HepG2 (cell line): Measurements from ENCODE around the gene GSC2. TPM values are rescaled to one million over a fixed set of nuclear protein-coding genes. Genes with fewer than 3 reads are reported as not detected.

ENCODE experiments used
- ATF4 ChIP-seq, 2 experiments: fragments of 450-650 bp in 1 of 2; sonication (generic) in 1 of 2; formaldehyde crosslinking; IDR thresholded peaks; 2 replicates each; pipeline versions ENCODE4 v1.5.0 to v1.8.0; 2020 to 2022; ENCODE audit warnings: mild to moderate bottlenecking in 1 of 2, missing genetic modification reagents in 1 of 2
- DBP ChIP-seq: sonication (generic); formaldehyde crosslinking; IDR thresholded peaks from 2 replicates; pipeline ENCODE4 v1.4.0; 2020; ENCODE audit warnings: missing genetic modification reagents; ENCODE audit errors: not compliant biosample characterization
- HHEX ChIP-seq: IDR thresholded peaks from 2 replicates; pipeline ENCODE4 v1.6.1; 2016; ENCODE audit warnings: control low read depth
- HMGA1 ChIP-seq: sonication (generic); formaldehyde crosslinking; conservative IDR thresholded peaks from 2 replicates; pipeline ENCODE4 v1.4.0; 2020; ENCODE audit warnings: missing genetic modification reagents
- MAFF ChIP-seq: IDR thresholded peaks from 2 replicates; pipeline ENCODE4 v1.6.1; 2011; ENCODE audit warnings: low read depth, low read length, improper control_type of control experiment
- MATR3 ChIP-seq: sonication (generic); formaldehyde crosslinking; IDR thresholded peaks from 2 replicates; pipeline ENCODE4 v1.4.0; 2020; ENCODE audit warnings: missing genetic modification reagents
- NFATC3 ChIP-seq: sonication (generic); formaldehyde crosslinking; IDR thresholded peaks from 2 replicates; pipeline ENCODE4 v1.5.1; 2020; ENCODE audit warnings: mild to moderate bottlenecking, missing genetic modification reagents
- NR1H2 ChIP-seq: sonication (generic); formaldehyde crosslinking; IDR thresholded peaks from 2 replicates; pipeline ENCODE4 v1.8.1; 2022; ENCODE audit warnings: low read depth, missing genetic modification reagents, borderline replicate concordance
- RARA ChIP-seq: IDR thresholded peaks from 2 replicates; pipeline ENCODE4 v1.6.1; 2016; ENCODE audit warnings: missing genetic modification reagents, missing compliant biosample characterization
- ZBTB10 ChIP-seq: sonication (generic); formaldehyde crosslinking; IDR thresholded peaks from 2 replicates; pipeline ENCODE4 v1.4.0; 2020; ENCODE audit warnings: missing genetic modification reagents, borderline replicate concordance
- ZBTB39 ChIP-seq: sonication (generic); formaldehyde crosslinking; IDR thresholded peaks from 2 replicates; pipeline ENCODE4 v1.5.0; 2020; ENCODE audit warnings: missing genetic modification reagents
- ZFP36 ChIP-seq: fragments of 150-350 bp; IDR thresholded peaks from 2 replicates; pipeline ENCODE4 v1.6.1; 2018; ENCODE audit warnings: borderline replicate concordance, low read length, low read depth; ENCODE audit not compliant: partially characterized antibody
- ZNF124 ChIP-seq: sonication (generic); formaldehyde crosslinking; IDR thresholded peaks from 2 replicates; pipeline ENCODE4 v1.4.0; 2020; ENCODE audit warnings: missing genetic modification reagents
- ZNF253 ChIP-seq: sonication (generic); formaldehyde crosslinking; IDR thresholded peaks from 2 replicates; pipeline ENCODE4 v1.8.0; 2022; ENCODE audit warnings: mild to moderate bottlenecking, missing genetic modification reagents, borderline replicate concordance
- ZNF484 ChIP-seq: sonication (generic); formaldehyde crosslinking; IDR thresholded peaks from 2 replicates; pipeline ENCODE4 v1.5.1; 2020; ENCODE audit warnings: mild to moderate bottlenecking, low read depth, missing genetic modification reagents, borderline replicate concordance
- ZNF557 ChIP-seq: sonication (generic); formaldehyde crosslinking; IDR thresholded peaks from 2 replicates; pipeline ENCODE4 v1.4.0; 2020; ENCODE audit warnings: missing genetic modification reagents
- ZNF703 ChIP-seq: sonication (generic); formaldehyde crosslinking; IDR thresholded peaks from 2 replicates; pipeline ENCODE4 v1.5.1; 2020; ENCODE audit warnings: missing genetic modification reagents, mild to moderate bottlenecking, moderate library complexity, borderline replicate concordance
- ZNF770 ChIP-seq: sonication (generic); formaldehyde crosslinking; IDR thresholded peaks from 2 replicates; pipeline ENCODE4 v1.5.0; 2020; ENCODE audit warnings: mild to moderate bottlenecking, missing genetic modification reagents
- ZUFSP ChIP-seq: sonication (generic); formaldehyde crosslinking; IDR thresholded peaks from 2 replicates; pipeline ENCODE4 v1.9.0; 2021; ENCODE audit warnings: missing genetic modification reagents, mild to moderate bottlenecking, borderline replicate concordance
- polyA plus RNA-seq, 8 experiments: library from polyadenylated mRNA; depleted of rRNA in 3 of 8; stranded (reverse) in 7 of 8; unstranded in 1 of 8; fragments of >200 nt; fragmentation: Illumina TruSeq in 4 of 8; extraction: Trizol in 4 of 8; gene quantifications; 2 replicates each; pipeline versions ENCODE4 v1.2.1 to v1.2.3, GENCODE V29; 2011 to 2016; ENCODE audit warnings: low read depth in 4 of 8, missing spikeins in 1 of 8, mixed read lengths in 1 of 8; ENCODE audit not compliant: insufficient read depth in 1 of 8
- total RNA-seq, 5 experiments: library from RNA; depleted of rRNA; stranded (reverse); fragments of >200 nt; fragmentation: Illumina TruSeq; extraction: Trizol; gene quantifications; 2 replicates each; pipeline ENCODE4 v1.2.3, GENCODE V29; 2016; ENCODE audit warnings: low read depth in 1 of 5

GSC2 gene
- total and polyA plus RNA-seq, 2 of the 13 experiments (the other 11 are each of a cell fraction or from before 2014, with no cell fraction given), result not detected

- TF ChIP-seq ZBTB10 (CRISPR knock-in tag), result no peak
- no peak for TF ChIP-seq MAFF
- no peak for TF ChIP-seq ZNF484
- no peak for TF ChIP-seq RARA (CRISPR knock-in tag)
- TF ChIP-seq ZNF124, result no peak
- TF ChIP-seq ZFP36, result no peak
- no peak for TF ChIP-seq ZBTB39 (CRISPR knock-in tag)
- TF ChIP-seq ATF4 (CRISPR knock-in tag; IDR thresholded peaks at IDR 0.05), result no peak
- no peak for TF ChIP-seq ZNF253 (CRISPR knock-in tag)
- TF ChIP-seq ZNF770 (CRISPR knock-in tag), result peak; percentile 97
- TF ChIP-seq ZNF557 (CRISPR knock-in tag), result no peak
- TF ChIP-seq NFATC3, result no peak
- no peak for TF ChIP-seq MATR3
- no peak for TF ChIP-seq NR1H2
- TF ChIP-seq ZUFSP (CRISPR knock-in tag), result no peak
- no peak for TF ChIP-seq HHEX (CRISPR knock-in tag)
- TF ChIP-seq DBP, result no peak
- TF ChIP-seq ZNF703 (CRISPR knock-in tag), result no peak
- no peak for TF ChIP-seq HMGA1
Measured at GRCh38 chr22:19179497-19180048, 29.5 kb upstream of the GSC2 start (continued).
